MM.1S (cell line): ENCODE measurements around the gene VDAC1.

Source experiments
- CTCF ChIP-seq: fragments of 300-600 bp; sonication (generic); IDR thresholded peaks from 2 replicates; pipeline ENCODE4 v1.5.1; 2016; ENCODE audit warnings: antibody characterized with exemption, low read length, mixed read lengths
- EZH2phosphoT487 ChIP-seq: fragments of 300-600 bp; sonication (generic); IDR thresholded peaks from 2 replicates; pipeline ENCODE4 v1.6.1; 2018; ENCODE audit warnings: antibody characterized with exemption, low read length

GRCh38 chr5:133938039-133938821, 66.5 kb downstream of the VDAC1 start:
- TF ChIP-seq CTCF (no peak), EZH2phosphoT487 (no peak)
